ENCODE measurements around the gene MORF4L2.
"Not testable (repeated sequence)": the region's sequence is repeated elsewhere in the genome, so short reads cannot be mapped to it uniquely, and the experiment has no call there.

MORF4L2 gene

GRCh38 chrX:103647630-103648029 lies 38.9 kb downstream of the MORF4L2 start:
- no peak for TF ChIP-seq CTCF (IDR thresholded peaks at IDR 0.05; ENCODE audit: extremely low read depth, insufficient read depth, missing control alignments)
- no peak for DNase-seq (ENCODE audit: low spot score)
- in situ Hi-C loops (cut with MboI; ENCODE audit: low pct_unique_long_range_greater_than_20kb, low sequenced_read_pairs, unreplicated experiment), result loop anchor here (25.0 kb wide), 1 partner anchor 110 kb away; no protein-coding TSS in a partner anchor

GRCh38 chrX:103644125-103644524 lies 42.4 kb downstream of the MORF4L2 start:
- DNase-seq (ENCODE audit: low spot score), result no peak
- no peak for TF ChIP-seq CTCF (IDR thresholded peaks at IDR 0.05; ENCODE audit: extremely low read depth, insufficient read depth, missing control alignments)
- in situ Hi-C loops (cut with MboI; ENCODE audit: low pct_unique_long_range_greater_than_20kb, low sequenced_read_pairs, unreplicated experiment), result loop anchor here (25.0 kb wide), 1 partner anchor 107 kb away; no protein-coding TSS in a partner anchor

- in situ Hi-C loops (cut with MboI; ENCODE audit: low pct_unique_long_range_greater_than_20kb, low sequenced_read_pairs, unreplicated experiment), result loop anchor here (25.0 kb wide), 1 partner anchor 103 kb away; no protein-coding TSS in a partner anchor
- no peak for TF ChIP-seq CTCF (IDR thresholded peaks at IDR 0.05; ENCODE audit: extremely low read depth, insufficient read depth, missing control alignments)
- DNase-seq (ENCODE audit: low spot score), result no peak
Observed at GRCh38 chrX:103640401-103641155, 45.9 kb downstream of the MORF4L2 start.

GRCh38 chrX:103638479-103639346 lies 47.8 kb downstream of the MORF4L2 start:
- in situ Hi-C loops (cut with MboI; ENCODE audit: low pct_unique_long_range_greater_than_20kb, low sequenced_read_pairs, unreplicated experiment), result loop anchor here (25.0 kb wide), 1 partner anchor 101 kb away; no protein-coding TSS in a partner anchor
- not testable (repeated sequence) for DNase-seq (ENCODE audit: low spot score)

- DNase-seq (ENCODE audit: low spot score), result no peak
- no peak for TF ChIP-seq CTCF (IDR thresholded peaks at IDR 0.05; ENCODE audit: extremely low read depth, insufficient read depth, missing control alignments)
- in situ Hi-C loops (cut with MboI; ENCODE audit: low pct_unique_long_range_greater_than_20kb, low sequenced_read_pairs, unreplicated experiment), result loop anchor here (25.0 kb wide), 1 partner anchor 100 kb away; no protein-coding TSS in a partner anchor
Observed at GRCh38 chrX:103637604-103638338, 48.7 kb downstream of the MORF4L2 start.

- TF ChIP-seq CTCF (IDR thresholded peaks at IDR 0.05; ENCODE audit: extremely low read depth, insufficient read depth, missing control alignments), result no peak
- in situ Hi-C loops (cut with MboI; ENCODE audit: low pct_unique_long_range_greater_than_20kb, low sequenced_read_pairs, unreplicated experiment), result loop anchor here (25.0 kb wide), 1 partner anchor 98 kb away; no protein-coding TSS in a partner anchor
- DNase-seq (ENCODE audit: low spot score), result no peak
Observed at GRCh38 chrX:103635436-103635835, 51.1 kb downstream of the MORF4L2 start.

Measured in GM13977 (cell line).